Astrocyte (in vitro differentiated cells and primary cell): ENCODE data around the gene BMPER. TPM values are rescaled to one million over a fixed set of nuclear protein-coding genes. Genes with fewer than 3 reads are reported as not detected.

Experiments used
- DNase-seq: peaks from one replicate; pipeline ENCODE4 v3.0.0-alpha.2; 2010; ENCODE audit warnings: low read depth
- FAIRE-seq: peaks from 2 replicates; lab custom pipeline; 2011; peaks lifted over from hg19 to GRCh38; lab: Jason Lieb, UNC
- H2AFZ ChIP-seq: 2 replicates; pipeline ENCODE4 v1.6.0; 2012; ENCODE audit warnings: low read depth, low read length, inconsistent platforms
- H3K27ac ChIP-seq: 2 replicates; pipeline ENCODE4 v1.5.1; 2011; ENCODE audit warnings: low read depth, low read length, inconsistent platforms
- H3K27me3 ChIP-seq: 2 replicates; pipeline ENCODE4 v1.6.0; 2011; ENCODE audit warnings: low read length, inconsistent platforms; ENCODE audit not compliant: insufficient read depth
- H3K36me3 ChIP-seq: 2 replicates; pipeline ENCODE4 v1.5.1; 2011; ENCODE audit warnings: low read length, inconsistent platforms; ENCODE audit not compliant: insufficient read depth
- H3K4me1 ChIP-seq: 2 replicates; pipeline ENCODE4 v1.5.1; 2011; ENCODE audit warnings: low read length, inconsistent platforms; ENCODE audit not compliant: insufficient read depth
- H3K4me2 ChIP-seq: 2 replicates; pipeline ENCODE4 v1.6.0; 2012; ENCODE audit warnings: low read length, inconsistent platforms
- H3K4me3 ChIP-seq: 2 replicates; pipeline ENCODE4 v1.5.1; 2011; ENCODE audit warnings: low read depth, mild to moderate bottlenecking, low read length, inconsistent platforms; ENCODE audit not compliant: insufficient read depth
- H3K79me2 ChIP-seq: 2 replicates; pipeline ENCODE4 v1.6.0; 2012; ENCODE audit warnings: mild to moderate bottlenecking, low read length, inconsistent platforms; ENCODE audit not compliant: insufficient read depth
- H3K9ac ChIP-seq: 2 replicates; pipeline ENCODE4 v1.6.0; 2012; ENCODE audit warnings: mild to moderate bottlenecking, low read length, inconsistent platforms
- H3K9me3 ChIP-seq: 2 replicates; pipeline ENCODE4 v1.5.1; 2012; ENCODE audit warnings: low read depth, mild to moderate bottlenecking, low read length, inconsistent platforms; ENCODE audit not compliant: insufficient read depth
- H4K20me1 ChIP-seq: 2 replicates; pipeline ENCODE4 v1.6.0; 2012; ENCODE audit warnings: low read length, inconsistent platforms; ENCODE audit not compliant: insufficient read depth
- H3K27ac Mint-ChIP-seq: one replicate; pipeline ENCODE4 v1.8.0; 2021; ENCODE audit warnings: mild to moderate bottlenecking, mixed read lengths; ENCODE audit not compliant: unreplicated experiment
- H3K27me3 Mint-ChIP-seq: one replicate; pipeline ENCODE4 v1.8.0; 2021; ENCODE audit warnings: low read depth, mixed read lengths; ENCODE audit not compliant: unreplicated experiment
- H3K36me3 Mint-ChIP-seq: one replicate; pipeline ENCODE4 v1.8.0; 2021; ENCODE audit warnings: low read depth, mixed read lengths; ENCODE audit not compliant: unreplicated experiment
- H3K4me1 Mint-ChIP-seq: one replicate; pipeline ENCODE4 v1.8.0; 2021; ENCODE audit warnings: low read depth, mixed read lengths; ENCODE audit not compliant: unreplicated experiment
- H3K4me3 Mint-ChIP-seq: one replicate; pipeline ENCODE4 v1.8.0; 2021; ENCODE audit warnings: mild to moderate bottlenecking, moderate library complexity, mixed read lengths; ENCODE audit not compliant: unreplicated experiment
- H3K9me3 Mint-ChIP-seq: one replicate; pipeline ENCODE4 v1.8.0; 2021; ENCODE audit warnings: mild to moderate bottlenecking, mixed read lengths; ENCODE audit not compliant: unreplicated experiment
- CTCF ChIP-seq: IDR thresholded peaks from 2 replicates; pipeline ENCODE4 v1.5.1; 2011; ENCODE audit warnings: low read depth, mild to moderate bottlenecking, inconsistent platforms, low read length, moderate library complexity; ENCODE audit not compliant: insufficient read depth
- EZH2 ChIP-seq: IDR thresholded peaks from 2 replicates; pipeline ENCODE4 v1.6.1; 2012; ENCODE audit warnings: mild to moderate bottlenecking, low read length, inconsistent platforms; ENCODE audit not compliant: insufficient read depth
- total RNA-seq: library from RNA; stranded (reverse); gene quantifications from 2 replicates; pipeline ENCODE4 v1.2.1, GENCODE V29; 2021

BMPER gene
- total RNA-seq, 1 donor from 2014 or later = 4.4 TPM

- no peak overlapping the region for H3K4me2 ChIP-seq
- no peak for DNase-seq
- Mint-ChIP-seq H3K4me3 (no peak overlapping the region), H3K27me3 (no peaks in the 10 kb centered on the region), H3K4me1 (peaks cover 20% of the 10 kb centered on the region), H3K36me3 (no peaks in the 10 kb centered on the region), H3K27ac (no peak overlapping the region), H3K9me3 (no peaks in the 10 kb centered on the region)
- H3K9ac ChIP-seq = no peak overlapping the region
- FAIRE-seq = no peak
- H3K9me3 ChIP-seq = no peaks in the 10 kb centered on the region
- no peaks in the 10 kb centered on the region for H3K4me1 ChIP-seq
- H3K27me3 ChIP-seq = no peaks in the 10 kb centered on the region
- H3K36me3 ChIP-seq = no peaks in the 10 kb centered on the region
- H3K27ac ChIP-seq = no peak overlapping the region
- TF ChIP-seq CTCF (no peak), EZH2 (no peak)
- no peaks in the 10 kb centered on the region for H4K20me1 ChIP-seq
- H3K4me3 ChIP-seq = no peak overlapping the region
- no peaks in the 10 kb centered on the region for H3K79me2 ChIP-seq
- H2AFZ ChIP-seq = no peak overlapping the region
Observed at GRCh38 chr7:33971106-33971505, 65.8 kb downstream of the BMPER start.

- peak overlapping the region; percentile 34 for H3K27ac Mint-ChIP-seq
- Histone ChIP-seq H3K9ac (no peak overlapping the region), H2AFZ (no peak overlapping the region), H3K36me3 (no peaks in the 10 kb centered on the region), H3K4me1 (no peaks in the 10 kb centered on the region), H3K79me2 (no peaks in the 10 kb centered on the region), H3K27ac (no peak overlapping the region), H4K20me1 (no peaks in the 10 kb centered on the region), H3K9me3 (no peaks in the 10 kb centered on the region), H3K4me2 (no peak overlapping the region), H3K4me3 (no peak overlapping the region), H3K27me3 (no peaks in the 10 kb centered on the region)
- no peak overlapping the region for H3K4me3 Mint-ChIP-seq
- DNase-seq (no peak), FAIRE-seq (no peak)
- H3K9me3 Mint-ChIP-seq = no peaks in the 10 kb centered on the region
- no peaks in the 10 kb centered on the region for H3K36me3 Mint-ChIP-seq
- H3K27me3 Mint-ChIP-seq = no peaks in the 10 kb centered on the region
- H3K4me1 Mint-ChIP-seq = peaks cover 20% of the 10 kb centered on the region
- no peak for TF ChIP-seq EZH2
- TF ChIP-seq CTCF = no peak
Observed at GRCh38 chr7:33973231-33974015, 68.1 kb downstream of the BMPER start.

- Histone ChIP-seq H3K4me3 (no peak overlapping the region), H3K9ac (no peak overlapping the region), H3K4me1 (peaks cover 29% of the 10 kb centered on the region), H3K36me3 (no peaks in the 10 kb centered on the region), H4K20me1 (no peaks in the 10 kb centered on the region), H3K27ac (peak overlapping the region; percentile 82), H3K4me2 (peak overlapping the region; percentile 67), H3K9me3 (no peaks in the 10 kb centered on the region), H2AFZ (peak overlapping the region; percentile 14), H3K27me3 (no peaks in the 10 kb centered on the region), H3K79me2 (no peaks in the 10 kb centered on the region)
- peak overlapping the region; percentile 92 for H3K27ac Mint-ChIP-seq
- no peak for TF ChIP-seq EZH2
- no peak for TF ChIP-seq CTCF
- FAIRE-seq (no peak), DNase-seq (no peak)
- no peaks in the 10 kb centered on the region for H3K27me3 Mint-ChIP-seq
- H3K4me3 Mint-ChIP-seq = no peak overlapping the region
- peaks cover 3% of the 10 kb centered on the region for H3K9me3 Mint-ChIP-seq
- no peaks in the 10 kb centered on the region for H3K36me3 Mint-ChIP-seq
- peaks cover 32% of the 10 kb centered on the region for H3K4me1 Mint-ChIP-seq
Observed at GRCh38 chr7:33979300-33979806, 74.0 kb downstream of the BMPER start.
